HG03442 (cell line): ENCODE results near the gene NUP50.
"Not testable (repeated sequence)": the region's sequence is repeated elsewhere in the genome, so short reads cannot be mapped to it uniquely, and the experiment has no call there.

Experiments used
- ATAC-seq: cut with Tn5 transposase; IDR thresholded peaks from one replicate; pipeline ENCODE4 v1.9.1; 2021; ENCODE audit warnings: mild to moderate bottlenecking, moderate library complexity; ENCODE audit not compliant: unreplicated experiment

The NUP50 gene

DNA sequence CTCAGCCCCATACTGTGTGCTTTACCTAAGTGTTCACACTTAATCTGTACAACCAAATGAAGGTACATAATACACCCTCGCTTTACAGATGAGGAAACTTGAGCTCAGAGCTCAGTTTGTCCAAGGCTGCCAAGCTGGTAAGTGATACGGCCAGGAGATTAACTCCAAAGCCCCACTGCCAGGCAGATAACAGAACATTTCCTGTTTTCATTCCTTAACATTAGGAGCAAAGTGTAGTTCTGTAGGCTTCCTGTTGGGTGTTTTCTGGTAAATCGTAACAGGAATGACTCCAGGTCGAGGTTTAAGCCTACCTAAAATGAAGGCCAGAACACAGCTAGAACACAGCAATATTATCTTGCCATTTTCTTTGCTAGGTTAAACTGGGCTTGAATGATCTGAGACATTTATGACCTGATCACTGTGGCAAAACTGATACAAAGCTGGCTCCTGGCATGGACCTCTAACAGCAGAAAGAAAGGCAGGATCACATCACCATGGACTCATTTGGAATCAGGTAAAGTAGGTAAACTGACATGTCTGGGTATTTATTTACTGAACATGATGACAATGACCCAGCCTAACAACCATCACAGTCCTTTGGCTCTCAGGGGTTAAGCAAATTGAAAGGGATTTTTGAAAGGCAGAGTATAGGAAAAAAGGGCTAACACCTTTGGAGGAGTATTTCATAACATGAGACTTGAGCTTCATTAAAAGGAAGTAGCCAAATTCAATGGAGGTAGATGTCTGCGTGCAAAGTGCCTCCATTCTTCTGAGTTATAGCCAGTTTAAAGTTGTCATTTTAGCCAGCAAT, 3.9 kb upstream of the NUP50 start:
- ATAC-seq = no peak

DNA sequence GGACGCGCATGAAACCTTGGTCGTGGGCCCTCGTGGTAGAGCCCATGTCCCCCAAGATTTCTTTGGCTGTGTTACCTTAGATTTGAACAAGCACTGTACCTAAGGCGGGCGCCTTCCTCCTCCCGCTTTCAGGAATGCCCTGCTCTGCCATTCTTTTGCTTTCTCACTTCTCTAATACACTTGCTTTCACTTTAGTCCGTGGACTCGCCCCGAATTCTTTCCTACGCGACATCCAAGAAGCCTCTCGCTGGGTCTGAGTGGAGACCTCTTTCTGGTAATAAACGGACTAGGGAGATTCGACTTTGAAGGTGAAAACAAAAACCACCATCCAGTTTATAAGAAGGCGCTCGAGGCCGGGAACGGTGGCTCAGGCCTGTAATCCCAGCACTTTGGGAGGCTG, 1.2 kb upstream of the NUP50 start:
- no peak for ATAC-seq

DNA sequence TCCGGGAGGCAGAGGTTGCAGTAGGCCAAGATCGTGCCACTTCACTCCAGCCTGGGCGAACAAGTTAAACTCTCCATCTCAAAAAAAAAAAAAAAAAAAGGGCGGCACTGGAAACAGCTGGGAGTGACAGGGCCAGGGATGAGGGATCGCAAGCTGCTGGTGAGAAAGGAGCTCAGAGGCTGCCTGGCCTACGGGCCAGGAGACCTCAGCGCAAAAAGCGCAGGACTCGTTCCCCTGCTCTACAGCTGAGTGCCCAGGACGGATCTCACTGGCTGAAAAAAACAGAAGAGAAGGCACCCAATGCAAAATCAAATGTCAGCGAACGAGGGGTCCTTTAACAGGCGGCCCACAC, 650 bp upstream of the NUP50 start:
- no peak for ATAC-seq

GRCh38 chr22:45164270-45165088, 754 bp downstream of the NUP50 start:
- peak; percentile 18 for ATAC-seq

- no peak for ATAC-seq
Observed at GRCh38 chr22:45166932-45167331, 3.2 kb downstream of the NUP50 start.

- no peak for ATAC-seq
Observed at GRCh38 chr22:45169591-45170466, 6.1 kb downstream of the NUP50 start.

- ATAC-seq = no peak
Observed at GRCh38 chr22:45171830-45172229, 8.1 kb downstream of the NUP50 start.

DNA sequence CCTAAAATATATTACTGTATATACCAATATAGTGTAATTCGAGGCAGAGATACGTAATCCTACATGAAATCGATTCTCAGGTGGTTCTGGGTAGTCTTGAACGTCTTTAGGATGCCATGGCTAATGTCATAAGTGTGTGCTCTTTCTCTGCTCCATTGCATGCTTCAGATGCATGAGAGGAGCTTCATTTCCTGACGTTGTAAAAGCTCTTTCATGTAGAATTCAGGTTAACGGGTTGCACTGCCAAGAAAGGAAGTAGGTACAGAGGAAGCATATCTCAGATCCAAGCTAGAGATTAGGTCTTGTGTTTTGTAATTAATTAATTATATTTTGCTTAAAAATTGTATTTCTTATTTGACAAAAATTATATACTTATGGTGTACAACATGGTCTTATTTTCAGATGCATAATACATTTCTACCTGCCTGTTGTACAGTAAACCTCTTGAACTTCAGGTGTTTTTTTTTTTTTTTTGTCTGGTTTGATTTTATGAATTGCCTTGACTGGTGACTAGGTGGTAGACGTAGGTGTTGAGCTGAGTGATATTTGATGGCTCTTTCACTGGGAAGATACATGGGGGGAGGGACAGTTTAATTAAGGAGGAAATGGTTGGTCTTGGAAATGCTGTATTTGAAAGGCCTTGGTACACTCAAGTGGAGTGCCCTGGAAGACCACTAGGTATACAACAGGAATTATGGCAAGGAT, 9.3 kb downstream of the NUP50 start:
- no peak for ATAC-seq

GRCh38 chr22:45179276-45180049, 15.7 kb downstream of the NUP50 start:
- no peak for ATAC-seq

- no peak for ATAC-seq
Observed at GRCh38 chr22:45180146-45180679, 16.5 kb downstream of the NUP50 start.

GRCh38 chr22:45181240-45181639, 17.5 kb downstream of the NUP50 start:
- ATAC-seq = no peak

- no peak for ATAC-seq
Observed at GRCh38 chr22:45181766-45182165, 18.0 kb downstream of the NUP50 start.

DNA sequence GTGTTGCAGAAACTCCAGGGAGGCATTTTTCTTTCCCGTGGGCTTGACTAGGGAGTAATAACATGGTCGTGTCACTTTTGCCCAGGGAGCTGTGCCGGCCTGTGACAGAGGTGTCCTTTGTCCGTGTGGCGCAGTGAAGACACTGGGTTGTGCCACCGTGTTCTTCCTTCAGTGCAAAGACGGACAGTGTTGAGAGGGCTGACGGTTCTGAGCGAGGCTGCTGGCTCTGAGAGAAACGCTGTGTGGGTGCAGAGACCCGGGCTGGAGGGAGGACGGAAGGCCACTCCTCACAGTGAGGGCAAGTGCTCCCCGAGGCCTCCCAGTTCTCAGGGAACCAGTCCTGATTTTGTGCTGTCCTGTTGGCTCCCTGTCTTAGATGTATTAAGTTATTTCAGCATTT, 20.2 kb downstream of the NUP50 start:
- no peak for ATAC-seq

GRCh38 chr22:45185718-45186514, 22.2 kb downstream of the NUP50 start:
- no peak for ATAC-seq

GRCh38 chr22:45187891-45188290, 24.2 kb downstream of the NUP50 start:
- ATAC-seq = no peak

DNA sequence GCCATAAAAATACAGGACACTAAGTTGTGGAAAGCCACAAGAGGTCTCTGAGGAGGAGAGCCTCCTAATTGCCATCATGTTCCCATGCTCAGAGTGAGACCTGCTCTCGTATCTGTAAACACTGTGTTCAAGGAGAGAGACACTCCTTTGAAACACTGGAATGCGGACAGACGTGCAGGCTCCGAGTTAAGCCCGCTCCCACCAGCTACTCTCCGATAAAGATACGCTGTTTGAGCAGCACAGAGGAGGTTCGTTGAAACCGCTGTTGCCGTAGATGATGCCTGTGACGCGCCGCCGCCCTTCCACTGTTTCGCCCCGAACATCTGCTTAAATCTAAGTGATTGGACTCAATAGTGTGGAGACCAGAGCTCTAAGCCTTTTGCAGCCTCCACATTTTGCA, 25.1 kb downstream of the NUP50 start:
- ATAC-seq = no peak

DNA sequence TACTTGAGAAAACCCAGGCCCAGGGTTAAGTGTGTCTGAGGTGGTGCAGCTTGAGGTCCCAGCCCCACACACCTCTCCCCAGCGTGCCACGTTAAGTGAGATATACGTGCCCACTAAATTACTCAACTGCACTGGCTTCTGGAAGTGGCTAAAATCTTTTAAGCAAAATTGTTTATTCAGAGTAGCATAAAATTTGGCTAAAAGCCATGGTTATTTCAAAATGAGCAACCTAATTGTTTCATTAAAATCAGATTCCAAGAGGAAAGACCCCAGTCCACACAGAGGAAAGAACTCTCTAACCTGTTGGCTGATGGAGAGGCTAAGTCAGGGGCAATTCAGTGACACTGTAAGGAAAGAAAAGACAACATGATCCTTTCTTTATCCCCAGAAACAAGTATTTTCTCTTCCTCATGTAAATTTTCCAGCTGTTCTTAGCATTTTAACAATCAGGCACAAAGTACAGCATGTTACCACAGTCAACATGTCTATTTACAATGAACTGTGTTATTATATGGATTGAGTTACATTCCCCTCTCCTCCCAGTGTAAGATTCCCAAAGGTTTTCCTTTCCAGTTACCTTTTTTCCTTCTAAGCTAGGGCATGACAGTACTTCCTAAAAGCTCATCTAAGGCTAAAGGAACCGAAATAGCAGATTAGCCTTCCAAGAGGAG, 26.6 kb downstream of the NUP50 start:
- no peak for ATAC-seq

- not testable (repeated sequence) for ATAC-seq
Observed at GRCh38 chr22:45191746-45192145, 28.0 kb downstream of the NUP50 start.
